HCT116 (cell line): ENCODE results near the gene MED13L. TPM values are rescaled to one million over a fixed set of nuclear protein-coding genes. Genes with fewer than 3 reads are reported as not detected.
"Not testable (repeated sequence)": the region's sequence is repeated elsewhere in the genome, so short reads cannot be mapped to it uniquely, and the experiment has no call there.

ENCODE experiments used
- ATAC-seq: fragments of 200-7000 bp; cut with Tn5 transposase; 2 replicates; pipeline ENCODE4 v1.9.1; 2020; ENCODE audit warnings: mild to moderate bottlenecking, moderate library complexity
- BruUV-seq: library from RNA; stranded (reverse); fragments of 400-500 nt; replicated peaks from 2 replicates; lab custom pipeline; 2021; lab: Mats Ljungman, UMichigan
- CTCF ChIA-PET: fragments of 300-600 bp; sonication (Branson Sonifier 250); formaldehyde crosslinking; loops from one replicate; lab custom pipeline; 2021; ENCODE audit warnings: antibody characterized with exemption; lab: Charles Lee
- POLR2A ChIA-PET: fragments of 300-600, 350-600 bp; sonication (Branson Sonifier 250); formaldehyde crosslinking; loops from one replicate; lab custom pipeline; 2021; ENCODE audit warnings: antibody characterized with exemption; lab: Charles Lee
- RAD21 ChIA-PET, 2 experiments: fragments of 300-600 bp; sonication (Branson Sonifier 250); formaldehyde crosslinking; loops; one replicate each; lab custom pipeline; 2023; ENCODE audit warnings: low total read pairs in 2 of 2; ENCODE audit not compliant: uncharacterized antibody in 2 of 2, unreplicated experiment in 2 of 2, low non-redundant PET in 1 of 2; lab: Charles Lee
- DNase-seq: peaks from one replicate; pipeline ENCODE4 v3.0.0-alpha.2; 2010; ENCODE audit warnings: low read depth, low spot score
- H2AFZ ChIP-seq: fragments of 200-600 bp; shearing (Covaris generic), sonication (generic); 2 replicates; pipeline ENCODE4 v1.6.1; 2017; ENCODE audit warnings: low read depth, mixed run types, mixed read lengths, antibody characterized with exemption, low read length; ENCODE audit not compliant: poor library complexity, severe bottlenecking
- H3K27ac ChIP-seq: 2 replicates; pipeline ENCODE4 v1.5.1; 2012; ENCODE audit warnings: low read depth, low read length
- H3K27me3 ChIP-seq: fragments of 200-600 bp; sonication (generic); 2 replicates; pipeline ENCODE4 v1.6.1; 2016; ENCODE audit warnings: mixed run types, low read length, mixed read lengths; ENCODE audit not compliant: insufficient read depth
- H3K36me3 ChIP-seq, 2 experiments: fragments of 200-500 bp in 1 of 2; fragments of 200-600 bp in 1 of 2; sonication (Bioruptor generic) in 1 of 2; sonication (generic) in 1 of 2; 2 replicates each; pipeline versions ENCODE4 v1.5.1 to v1.6.1; 2014 to 2016; ENCODE audit warnings: low read length in 2 of 2, inconsistent platforms in 1 of 2, mixed read lengths in 1 of 2, mixed run types in 1 of 2; ENCODE audit not compliant: insufficient read depth in 2 of 2, control insufficient read depth in 1 of 2
- H3K4me1 ChIP-seq, 2 experiments: fragments of 200-600 bp in 1 of 2; sonication (generic) in 1 of 2; 2 replicates each; pipeline versions ENCODE4 v1.5.1 to v1.6.1; 2012 to 2017; ENCODE audit warnings: low read length in 2 of 2, inconsistent platforms in 1 of 2, mild to moderate bottlenecking in 1 of 2, mixed read lengths in 1 of 2, mixed run types in 1 of 2, moderate library complexity in 1 of 2; ENCODE audit not compliant: insufficient read depth in 2 of 2, control insufficient read depth in 1 of 2
- H3K4me2 ChIP-seq: fragments of 200-600 bp; sonication (generic); 2 replicates; pipeline ENCODE4 v1.6.1; 2017; ENCODE audit warnings: mixed run types, low read length, mixed read lengths
- H3K4me3 ChIP-seq, 2 experiments: fragments of 200-600 bp in 1 of 2; sonication (generic) in 1 of 2; replicated peaks in 1 of 2; 2 replicates each; pipeline ENCODE4 v1.5.1; 2011 to 2016; ENCODE audit warnings: low read length in 2 of 2, control low read depth in 1 of 2, low read depth in 1 of 2, mild to moderate bottlenecking in 1 of 2, mixed read lengths in 1 of 2, mixed run types in 1 of 2
- H3K79me2 ChIP-seq: fragments of 200-600 bp; sonication (generic); 2 replicates; pipeline ENCODE4 v1.6.1; 2017; ENCODE audit warnings: mild to moderate bottlenecking, mixed run types, low read length, moderate library complexity, mixed read lengths; ENCODE audit not compliant: insufficient read depth
- H3K9ac ChIP-seq: fragments of 200-600 bp; sonication (generic); 2 replicates; pipeline ENCODE4 v1.6.1; 2016; ENCODE audit warnings: low read length, mixed read lengths
- H3K9me2 ChIP-seq: fragments of 200-600 bp; sonication (generic), shearing (Covaris generic); 2 replicates; pipeline ENCODE4 v1.6.1; 2017; ENCODE audit warnings: mixed run types, mild to moderate bottlenecking, moderate library complexity; ENCODE audit not compliant: insufficient read depth
- H3K9me3 ChIP-seq, 2 experiments: fragments of 200-500 bp in 1 of 2; fragments of 200-600 bp in 1 of 2; sonication (Bioruptor generic) in 1 of 2; sonication (generic) in 1 of 2; 2 replicates each; pipeline ENCODE4 v1.6.1; 2014 to 2017; ENCODE audit warnings: low read length in 2 of 2, mixed read lengths in 2 of 2, inconsistent platforms in 1 of 2, low read depth in 1 of 2, mild to moderate bottlenecking in 1 of 2, mixed run types in 1 of 2, moderate library complexity in 1 of 2; ENCODE audit not compliant: control insufficient read depth in 1 of 2, insufficient read depth in 1 of 2
- H4K20me1 ChIP-seq: fragments of 200-600 bp; sonication (generic), shearing (Covaris generic); 2 replicates; pipeline ENCODE4 v1.6.1; 2017; ENCODE audit warnings: mixed run types, mild to moderate bottlenecking, moderate library complexity; ENCODE audit not compliant: insufficient read depth
- CEBPB ChIP-seq: IDR thresholded peaks from 2 replicates; pipeline ENCODE4 v1.6.1; 2012; ENCODE audit warnings: low read depth
- CTCF ChIP-seq, 3 experiments: fragments of 200-600 bp in 1 of 3; sonication (generic) in 1 of 3; IDR thresholded peaks in 2 of 3; conservative IDR thresholded peaks in 1 of 3; 2 replicates each; pipeline ENCODE4 v1.5.1; 2012 to 2017; ENCODE audit warnings: low read depth in 2 of 3, low read length in 2 of 3, antibody characterized with exemption in 1 of 3, borderline replicate concordance in 1 of 3, control low read depth in 1 of 3, mild to moderate bottlenecking in 1 of 3, mixed read lengths in 1 of 3, mixed run types in 1 of 3, moderate library complexity in 1 of 3; ENCODE audit not compliant: insufficient read depth in 1 of 3
- EGR1 ChIP-seq: IDR thresholded peaks from 2 replicates; pipeline ENCODE4 v1.6.1; 2012; ENCODE audit warnings: low read depth
- EZH2phosphoT487 ChIP-seq: fragments of 200-600 bp; IDR thresholded peaks from 2 replicates; pipeline ENCODE4 v1.6.1; 2018; ENCODE audit warnings: antibody characterized with exemption, borderline replicate concordance
- POLR2A ChIP-seq: IDR thresholded peaks from 2 replicates; pipeline ENCODE4 v1.7.0; 2011; ENCODE audit warnings: borderline replicate concordance; ENCODE audit not compliant: insufficient read depth, insufficient read length; ENCODE audit errors: extremely low read depth
- RAD21 ChIP-seq: IDR thresholded peaks from 2 replicates; pipeline ENCODE4 v1.6.1; 2012; ENCODE audit warnings: low read depth, mild to moderate bottlenecking
- SP1 ChIP-seq: IDR thresholded peaks from 2 replicates; pipeline ENCODE4 v1.6.1; 2012; ENCODE audit warnings: low read depth
- SRF ChIP-seq: IDR thresholded peaks from 2 replicates; pipeline ENCODE4 v1.6.1; 2012; ENCODE audit warnings: low read depth
- TCF7L2 ChIP-seq: IDR thresholded peaks from 2 replicates; pipeline ENCODE4 v1.7.0; 2011; ENCODE audit warnings: borderline replicate concordance, inconsistent platforms; ENCODE audit not compliant: insufficient read depth, insufficient read length; ENCODE audit errors: extremely low read depth
- ZBTB33 ChIP-seq: IDR thresholded peaks from 2 replicates; pipeline ENCODE4 v1.6.1; 2011; ENCODE audit warnings: mild to moderate bottlenecking, low read length, moderate library complexity; ENCODE audit not compliant: insufficient replicate concordance; ENCODE audit errors: extremely low read depth
- intact Hi-C: fragments of 100-400 bp; cut with micrococcal nuclease; formaldehyde crosslinking; loops from 2 replicates; pipeline ENCODE4 v1.10.0; 2022
- total RNA-seq: library from RNA; stranded (reverse); gene quantifications from one replicate; pipeline ENCODE4 v1.2.1, GENCODE V29; 2021; ENCODE audit not compliant: unreplicated experiment
- TF ChIP-seq, protein P1 (sequence below): IDR thresholded peaks from 2 replicates; pipeline ENCODE4 v1.6.1; 2012; ENCODE audit warnings: low read depth

MED13L gene
- total RNA-seq, 1 experiment from 2014 or later = 176 TPM

DNA sequence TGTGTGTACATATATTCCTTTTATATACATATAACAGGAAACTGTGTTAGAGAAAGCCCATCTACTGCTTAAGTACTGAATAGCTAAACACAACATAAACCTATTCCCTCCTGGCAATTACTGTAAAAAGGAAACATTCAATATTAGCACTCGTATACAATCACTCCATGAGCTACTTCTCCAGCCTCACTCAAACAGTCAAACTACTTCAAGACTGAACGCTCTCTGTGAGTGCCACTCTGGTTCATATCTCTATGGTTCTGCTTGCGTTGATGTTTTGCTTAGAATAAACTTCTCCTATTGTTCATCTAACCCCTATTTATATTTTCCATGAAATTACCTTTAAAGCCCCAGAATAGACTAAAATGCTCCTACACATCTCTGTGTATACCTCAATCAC, 243.7 kb downstream of the MED13L start:
- POLR2A ChIA-PET = no interaction called here
- RAD21 ChIA-PET = no interaction called here
- Histone ChIP-seq H3K9me2 (no peaks in the 10 kb centered on the region), H4K20me1 (peaks cover 25% of the 10 kb centered on the region), H3K27me3 (no peaks in the 10 kb centered on the region), H3K4me1 (peaks cover 3 to 10% of the 10 kb centered on the region in 2 experiments; a peak in 3 of 4 replicates), H2AFZ (no peak overlapping the region), H3K79me2 (peaks cover 98% of the 10 kb centered on the region), H3K27ac (no peak overlapping the region)
- DNase-seq (no peak), ATAC-seq (no peak)
- intact Hi-C loops = no loop called here
- BruUV-seq = no TSS peak
- TF ChIP-seq SP1 (no peak), EZH2phosphoT487 (no peak), RAD21 (no peak), POLR2A (no peak), TCF7L2 (no peak), ZBTB33 (no peak), EGR1 (no peak), CTCF (IDR thresholded peaks at IDR 0.05 in 2 of 3, conservative IDR thresholded peaks at IDR 0.05 in 1 of 3; ENCODE audit: borderline replicate concordance in 1 of 3, insufficient read depth in 1 of 3, low read depth in 2 of 3, low read length in 2 of 3) (no peak), CEBPB (no peak), SRF (no peak)
- TF ChIP-seq, protein P1, sequence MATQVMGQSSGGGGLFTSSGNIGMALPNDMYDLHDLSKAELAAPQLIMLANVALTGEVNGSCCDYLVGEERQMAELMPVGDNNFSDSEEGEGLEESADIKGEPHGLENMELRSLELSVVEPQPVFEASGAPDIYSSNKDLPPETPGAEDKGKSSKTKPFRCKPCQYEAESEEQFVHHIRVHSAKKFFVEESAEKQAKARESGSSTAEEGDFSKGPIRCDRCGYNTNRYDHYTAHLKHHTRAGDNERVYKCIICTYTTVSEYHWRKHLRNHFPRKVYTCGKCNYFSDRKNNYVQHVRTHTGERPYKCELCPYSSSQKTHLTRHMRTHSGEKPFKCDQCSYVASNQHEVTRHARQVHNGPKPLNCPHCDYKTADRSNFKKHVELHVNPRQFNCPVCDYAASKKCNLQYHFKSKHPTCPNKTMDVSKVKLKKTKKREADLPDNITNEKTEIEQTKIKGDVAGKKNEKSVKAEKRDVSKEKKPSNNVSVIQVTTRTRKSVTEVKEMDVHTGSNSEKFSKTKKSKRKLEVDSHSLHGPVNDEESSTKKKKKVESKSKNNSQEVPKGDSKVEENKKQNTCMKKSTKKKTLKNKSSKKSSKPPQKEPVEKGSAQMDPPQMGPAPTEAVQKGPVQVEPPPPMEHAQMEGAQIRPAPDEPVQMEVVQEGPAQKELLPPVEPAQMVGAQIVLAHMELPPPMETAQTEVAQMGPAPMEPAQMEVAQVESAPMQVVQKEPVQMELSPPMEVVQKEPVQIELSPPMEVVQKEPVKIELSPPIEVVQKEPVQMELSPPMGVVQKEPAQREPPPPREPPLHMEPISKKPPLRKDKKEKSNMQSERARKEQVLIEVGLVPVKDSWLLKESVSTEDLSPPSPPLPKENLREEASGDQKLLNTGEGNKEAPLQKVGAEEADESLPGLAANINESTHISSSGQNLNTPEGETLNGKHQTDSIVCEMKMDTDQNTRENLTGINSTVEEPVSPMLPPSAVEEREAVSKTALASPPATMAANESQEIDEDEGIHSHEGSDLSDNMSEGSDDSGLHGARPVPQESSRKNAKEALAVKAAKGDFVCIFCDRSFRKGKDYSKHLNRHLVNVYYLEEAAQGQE = no peak
- TF ChIP-seq, all 23 proteins: peak for 0
- CTCF ChIA-PET = no interaction called here
- no peaks in the 10 kb centered on the region for H3K9me3 ChIP-seq
- no peak overlapping the region for H3K4me2 ChIP-seq
- H3K9ac ChIP-seq = no peak overlapping the region
- no peaks in the 10 kb centered on the region for H3K36me3 ChIP-seq
- no peak overlapping the region for H3K4me3 ChIP-seq

- POLR2A ChIA-PET, H3K9ac ChIP-seq, H3K36me3 ChIP-seq, H2AFZ ChIP-seq, DNase-seq, H3K27ac ChIP-seq, H3K4me2 ChIP-seq, BruUV-seq, H3K27me3 ChIP-seq, ATAC-seq, H3K9me3 ChIP-seq, H3K9me2 ChIP-seq, H3K4me3 ChIP-seq, intact Hi-C loops, CTCF ChIA-PET: not testable (repeated sequence)
- Histone ChIP-seq H3K79me2 (peaks cover 98% of the 10 kb centered on the region), H3K4me1 (peaks cover 11 to 12% of the 10 kb centered on the region in 2 experiments; a peak in 3 of 4 replicates), H4K20me1 (peaks cover 38% of the 10 kb centered on the region)
- RAD21 ChIA-PET = interaction anchor here in 1 of 2 experiments (0.7 kb wide), 1 partner anchor 246 kb away, joined by 10 read pairs; the partner anchor contains the start of gene MED13L
Measured at GRCh38 chr12:116031624-116032023, 245.9 kb downstream of the MED13L start.
